ENCODE measurements around the gene METTL16. TPM values are rescaled to one million over a fixed set of nuclear protein-coding genes. Genes with fewer than 3 reads are reported as not detected.

METTL16 gene
- total and polyA plus RNA-seq, 9 of the 15 experiments (the other 6 are each of a cell fraction or from before 2014, with no cell fraction given): 12.1 to 30.5 (median 19.8) TPM

DNA sequence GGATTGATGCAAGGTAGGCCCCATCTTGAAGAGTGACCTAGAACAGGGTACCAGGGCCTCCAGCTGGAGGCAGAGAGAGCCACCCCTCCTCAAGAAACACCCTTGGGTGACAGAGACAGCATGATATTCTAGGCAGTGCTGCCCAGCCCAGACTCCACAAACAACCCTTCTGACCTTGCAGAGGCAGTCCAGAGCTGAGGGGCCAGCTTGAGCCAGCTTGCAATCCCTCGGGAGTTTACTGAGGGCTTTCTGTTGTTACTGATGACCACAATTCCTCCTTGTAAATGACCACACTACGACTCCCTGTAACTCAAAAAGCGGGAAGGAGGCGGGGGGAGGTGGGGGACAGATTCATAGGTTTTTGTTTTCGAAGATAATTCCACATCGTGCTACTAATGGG, 92.2 kb downstream of the METTL16 start (continued):
- TF ChIP-seq, protein P1, sequence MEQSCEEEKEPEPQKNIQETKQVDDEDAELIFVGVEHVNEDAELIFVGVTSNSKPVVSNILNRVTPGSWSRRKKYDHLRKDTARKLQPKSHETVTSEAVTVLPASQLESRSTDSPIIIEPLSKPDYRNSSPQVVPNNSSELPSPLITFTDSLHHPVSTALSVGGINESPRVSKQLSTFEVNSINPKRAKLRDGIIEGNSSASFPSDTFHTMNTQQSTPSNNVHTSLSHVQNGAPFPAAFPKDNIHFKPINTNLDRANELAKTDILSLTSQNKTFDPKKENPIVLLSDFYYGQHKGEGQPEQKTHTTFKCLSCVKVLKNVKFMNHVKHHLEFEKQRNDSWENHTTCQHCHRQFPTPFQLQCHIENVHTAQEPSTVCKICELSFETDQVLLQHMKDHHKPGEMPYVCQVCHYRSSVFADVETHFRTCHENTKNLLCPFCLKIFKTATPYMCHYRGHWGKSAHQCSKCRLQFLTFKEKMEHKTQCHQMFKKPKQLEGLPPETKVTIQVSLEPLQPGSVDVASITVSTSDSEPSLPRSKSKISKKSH (CRISPR knock-in tag; IDR thresholded peaks at IDR 0.05): no peak

DNA sequence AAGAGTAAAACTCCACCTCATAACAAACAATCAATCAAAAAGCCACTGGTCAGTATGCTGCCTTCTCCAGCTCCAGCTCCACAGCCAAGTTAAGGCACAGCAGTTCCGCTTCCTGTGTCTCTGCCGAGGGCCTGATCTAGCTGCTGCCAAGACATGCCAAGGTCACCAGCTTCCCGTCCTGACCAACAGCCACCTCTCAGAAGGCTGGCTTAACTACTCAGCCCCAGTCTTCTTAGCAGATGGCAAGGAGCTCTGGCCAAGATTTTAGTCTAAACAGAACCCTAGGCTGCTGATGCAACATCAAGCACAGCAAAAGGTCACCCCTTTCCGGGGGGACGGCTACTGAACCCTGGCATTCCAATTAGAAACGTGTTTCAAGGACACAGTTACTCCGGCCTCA, 93.1 kb downstream of the METTL16 start:
- Histone ChIP-seq H2AFZ (ENCODE audit: low read depth, low read length) (no peak overlapping the region), H3K27me3 (ENCODE audit: control insufficient read depth in 2 of 2, insufficient read depth in 2 of 2, low read length in 2 of 2) (no peaks in the 10 kb centered on the region), H3K4me3 (no peak overlapping the region), H3K9me1 (ENCODE audit: control insufficient read depth, insufficient read depth, low read length) (no peaks in the 10 kb centered on the region), H3K4me1 (replicated peaks in 1 of 2; ENCODE audit: control insufficient read depth in 2 of 2, insufficient read depth in 2 of 2, low read length in 2 of 2) (no peaks in the 10 kb centered on the region; a peak in 1 of 5 replicates), H3K4me2 (ENCODE audit: insufficient read depth, low read length) (no peak overlapping the region), H3K27ac (ENCODE audit: extremely low read depth, low read depth, low read length) (no peak overlapping the region), H3K79me2 (ENCODE audit: control insufficient read depth, insufficient read depth, low read length) (no peaks in the 10 kb centered on the region), H3K9ac (ENCODE audit: insufficient read depth in 1 of 2, low read depth in 2 of 2, low read length in 2 of 2) (no peak overlapping the region), H4K20me1 (replicated peaks; ENCODE audit: control insufficient read depth, insufficient read depth, low read length) (no peaks in the 10 kb centered on the region), H3K9me3 (replicated peaks; ENCODE audit: control insufficient read depth, insufficient read depth, low read depth, low read length) (no peaks in the 10 kb centered on the region), H3K36me3 (ENCODE audit: control insufficient read depth, insufficient read depth, low read length) (peaks cover 65% of the 10 kb centered on the region; the same call in 2 of the 3 replicates)
- no peak for TF ChIP-seq GTF2A2 (tag; IDR thresholded peaks at IDR 0.05)
- no peak for TF ChIP-seq STAT5A (IDR thresholded peaks at IDR 0.05; ENCODE audit: borderline replicate concordance, low read length)
- TF ChIP-seq KDM1A (IDR thresholded peaks at IDR 0.05): no peak
- TF ChIP-seq, protein P2, sequence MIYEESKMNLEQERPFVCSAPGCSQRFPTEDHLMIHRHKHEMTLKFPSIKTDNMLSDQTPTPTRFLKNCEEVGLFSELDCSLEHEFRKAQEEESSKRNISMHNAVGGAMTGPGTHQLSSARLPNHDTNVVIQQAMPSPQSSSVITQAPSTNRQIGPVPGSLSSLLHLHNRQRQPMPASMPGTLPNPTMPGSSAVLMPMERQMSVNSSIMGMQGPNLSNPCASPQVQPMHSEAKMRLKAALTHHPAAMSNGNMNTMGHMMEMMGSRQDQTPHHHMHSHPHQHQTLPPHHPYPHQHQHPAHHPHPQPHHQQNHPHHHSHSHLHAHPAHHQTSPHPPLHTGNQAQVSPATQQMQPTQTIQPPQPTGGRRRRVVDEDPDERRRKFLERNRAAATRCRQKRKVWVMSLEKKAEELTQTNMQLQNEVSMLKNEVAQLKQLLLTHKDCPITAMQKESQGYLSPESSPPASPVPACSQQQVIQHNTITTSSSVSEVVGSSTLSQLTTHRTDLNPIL (CRISPR knock-in tag; IDR thresholded peaks at IDR 0.05): no peak
- TF ChIP-seq ZNF253 (CRISPR knock-in tag; conservative IDR thresholded peaks at IDR 0.05): no peak
- TF ChIP-seq PML (IDR thresholded peaks at IDR 0.05; ENCODE audit: low read length): no peak
- BruUV-seq (replicated peaks): no TSS peak
- FAIRE-seq (no peak), ATAC-seq (no peak), DNase-seq (ENCODE audit: extremely low read depth in 1 of 4, low spot score in 3 of 4) (no peak)
- WGBS (ENCODE audit: insufficient coverage, low coverage, missing lambda C conversion rate): 90% methylated on average over 6 of the region's 7 CpGs
- CTCF ChIA-PET (ENCODE audit: low intra/inter-chr PET ratio): no interaction called here
- in situ Hi-C loops (cut with MboI) (no loop called here), intact Hi-C loops (cut with micrococcal nuclease) (no loop called here)
- POLR2A ChIA-PET: interaction anchor here (0.9 to 1.3 kb wide), 5 partner anchors 12 to 37 kb away, joined by 3 to 5 read pairs (median 3); no protein-coding TSS in a partner anchor

Data from K562 (cell line).